HCT116 (cell line): Measurements from ENCODE around the gene SLC46A3. TPM values are rescaled to one million over a fixed set of nuclear protein-coding genes. Genes with fewer than 3 reads are reported as not detected.

Experiments
- ATAC-seq: fragments of 200-7000 bp; cut with Tn5 transposase; 2 replicates; pipeline ENCODE4 v1.9.1; 2020; ENCODE audit warnings: mild to moderate bottlenecking, moderate library complexity
- BruUV-seq: library from RNA; stranded (reverse); fragments of 400-500 nt; replicated peaks from 2 replicates; lab custom pipeline; 2021; lab: Mats Ljungman, UMichigan
- CTCF ChIA-PET: fragments of 300-600 bp; sonication (Branson Sonifier 250); formaldehyde crosslinking; loops from one replicate; lab custom pipeline; 2021; ENCODE audit warnings: antibody characterized with exemption; lab: Charles Lee
- POLR2A ChIA-PET: fragments of 300-600, 350-600 bp; sonication (Branson Sonifier 250); formaldehyde crosslinking; loops from one replicate; lab custom pipeline; 2021; ENCODE audit warnings: antibody characterized with exemption; lab: Charles Lee
- RAD21 ChIA-PET, 2 experiments: fragments of 300-600 bp; sonication (Branson Sonifier 250); formaldehyde crosslinking; loops; one replicate each; lab custom pipeline; 2023; ENCODE audit warnings: low total read pairs in 2 of 2; ENCODE audit not compliant: uncharacterized antibody in 2 of 2, unreplicated experiment in 2 of 2, low non-redundant PET in 1 of 2; lab: Charles Lee
- DNase-seq: peaks from one replicate; pipeline ENCODE4 v3.0.0-alpha.2; 2010; ENCODE audit warnings: low read depth, low spot score
- H2AFZ ChIP-seq: fragments of 200-600 bp; shearing (Covaris generic), sonication (generic); 2 replicates; pipeline ENCODE4 v1.6.1; 2017; ENCODE audit warnings: low read depth, mixed run types, mixed read lengths, antibody characterized with exemption, low read length; ENCODE audit not compliant: poor library complexity, severe bottlenecking
- H3K27ac ChIP-seq: 2 replicates; pipeline ENCODE4 v1.5.1; 2012; ENCODE audit warnings: low read depth, low read length
- H3K27me3 ChIP-seq: fragments of 200-600 bp; sonication (generic); 2 replicates; pipeline ENCODE4 v1.6.1; 2016; ENCODE audit warnings: mixed run types, low read length, mixed read lengths; ENCODE audit not compliant: insufficient read depth
- H3K36me3 ChIP-seq, 2 experiments: fragments of 200-500 bp in 1 of 2; fragments of 200-600 bp in 1 of 2; sonication (Bioruptor generic) in 1 of 2; sonication (generic) in 1 of 2; 2 replicates each; pipeline versions ENCODE4 v1.5.1 to v1.6.1; 2014 to 2016; ENCODE audit warnings: low read length in 2 of 2, inconsistent platforms in 1 of 2, mixed read lengths in 1 of 2, mixed run types in 1 of 2; ENCODE audit not compliant: insufficient read depth in 2 of 2, control insufficient read depth in 1 of 2
- H3K4me1 ChIP-seq, 2 experiments: fragments of 200-600 bp in 1 of 2; sonication (generic) in 1 of 2; 2 replicates each; pipeline versions ENCODE4 v1.5.1 to v1.6.1; 2012 to 2017; ENCODE audit warnings: low read length in 2 of 2, inconsistent platforms in 1 of 2, mild to moderate bottlenecking in 1 of 2, mixed read lengths in 1 of 2, mixed run types in 1 of 2, moderate library complexity in 1 of 2; ENCODE audit not compliant: insufficient read depth in 2 of 2, control insufficient read depth in 1 of 2
- H3K4me2 ChIP-seq: fragments of 200-600 bp; sonication (generic); 2 replicates; pipeline ENCODE4 v1.6.1; 2017; ENCODE audit warnings: mixed run types, low read length, mixed read lengths
- H3K4me3 ChIP-seq, 2 experiments: fragments of 200-600 bp in 1 of 2; sonication (generic) in 1 of 2; replicated peaks in 1 of 2; 2 replicates each; pipeline ENCODE4 v1.5.1; 2011 to 2016; ENCODE audit warnings: low read length in 2 of 2, control low read depth in 1 of 2, low read depth in 1 of 2, mild to moderate bottlenecking in 1 of 2, mixed read lengths in 1 of 2, mixed run types in 1 of 2
- H3K79me2 ChIP-seq: fragments of 200-600 bp; sonication (generic); 2 replicates; pipeline ENCODE4 v1.6.1; 2017; ENCODE audit warnings: mild to moderate bottlenecking, mixed run types, low read length, moderate library complexity, mixed read lengths; ENCODE audit not compliant: insufficient read depth
- H3K9ac ChIP-seq: fragments of 200-600 bp; sonication (generic); 2 replicates; pipeline ENCODE4 v1.6.1; 2016; ENCODE audit warnings: low read length, mixed read lengths
- H3K9me2 ChIP-seq: fragments of 200-600 bp; sonication (generic), shearing (Covaris generic); 2 replicates; pipeline ENCODE4 v1.6.1; 2017; ENCODE audit warnings: mixed run types, mild to moderate bottlenecking, moderate library complexity; ENCODE audit not compliant: insufficient read depth
- H3K9me3 ChIP-seq, 2 experiments: fragments of 200-500 bp in 1 of 2; fragments of 200-600 bp in 1 of 2; sonication (Bioruptor generic) in 1 of 2; sonication (generic) in 1 of 2; 2 replicates each; pipeline ENCODE4 v1.6.1; 2014 to 2017; ENCODE audit warnings: low read length in 2 of 2, mixed read lengths in 2 of 2, inconsistent platforms in 1 of 2, low read depth in 1 of 2, mild to moderate bottlenecking in 1 of 2, mixed run types in 1 of 2, moderate library complexity in 1 of 2; ENCODE audit not compliant: control insufficient read depth in 1 of 2, insufficient read depth in 1 of 2
- H4K20me1 ChIP-seq: fragments of 200-600 bp; sonication (generic), shearing (Covaris generic); 2 replicates; pipeline ENCODE4 v1.6.1; 2017; ENCODE audit warnings: mixed run types, mild to moderate bottlenecking, moderate library complexity; ENCODE audit not compliant: insufficient read depth
- EGR1 ChIP-seq: IDR thresholded peaks from 2 replicates; pipeline ENCODE4 v1.6.1; 2012; ENCODE audit warnings: low read depth
- ELF1 ChIP-seq: IDR thresholded peaks from 2 replicates; pipeline ENCODE4 v1.6.1; 2012; ENCODE audit warnings: low read depth, borderline replicate concordance
- POLR2A ChIP-seq: IDR thresholded peaks from 2 replicates; pipeline ENCODE4 v1.7.0; 2011; ENCODE audit warnings: borderline replicate concordance; ENCODE audit not compliant: insufficient read depth, insufficient read length; ENCODE audit errors: extremely low read depth
- RAD21 ChIP-seq: IDR thresholded peaks from 2 replicates; pipeline ENCODE4 v1.6.1; 2012; ENCODE audit warnings: low read depth, mild to moderate bottlenecking
- SRF ChIP-seq: IDR thresholded peaks from 2 replicates; pipeline ENCODE4 v1.6.1; 2012; ENCODE audit warnings: low read depth
- TCF7L2 ChIP-seq: IDR thresholded peaks from 2 replicates; pipeline ENCODE4 v1.7.0; 2011; ENCODE audit warnings: borderline replicate concordance, inconsistent platforms; ENCODE audit not compliant: insufficient read depth, insufficient read length; ENCODE audit errors: extremely low read depth
- YY1 ChIP-seq: IDR thresholded peaks from 2 replicates; pipeline ENCODE4 v1.6.1; 2011; ENCODE audit warnings: low read length, low read depth, moderate library complexity, mild to moderate bottlenecking; ENCODE audit not compliant: insufficient replicate concordance; ENCODE audit errors: extremely low read depth
- ZNF274 ChIP-seq: fragments of 200-500 bp; sonication (Bioruptor generic); IDR thresholded peaks from 2 replicates; pipeline ENCODE4 v1.6.1; 2014; ENCODE audit warnings: mild to moderate bottlenecking, low read depth, low read length, inconsistent platforms
- intact Hi-C: fragments of 100-400 bp; cut with micrococcal nuclease; formaldehyde crosslinking; loops from 2 replicates; pipeline ENCODE4 v1.10.0; 2022
- total RNA-seq: library from RNA; stranded (reverse); gene quantifications from one replicate; pipeline ENCODE4 v1.2.1, GENCODE V29; 2021; ENCODE audit not compliant: unreplicated experiment
- TF ChIP-seq, protein P1 (sequence below): IDR thresholded peaks from 2 replicates; pipeline ENCODE4 v1.6.1; 2012; ENCODE audit warnings: low read depth
- TF ChIP-seq, protein P2 (sequence below): IDR thresholded peaks from 2 replicates; pipeline ENCODE4 v1.6.1; 2012
- TF ChIP-seq, protein P3 (sequence below): IDR thresholded peaks from 2 replicates; pipeline ENCODE4 v1.6.1; 2011; ENCODE audit warnings: mild to moderate bottlenecking, low read length, moderate library complexity; ENCODE audit not compliant: insufficient replicate concordance; ENCODE audit errors: extremely low read depth
- TF ChIP-seq, protein P4 (sequence below): IDR thresholded peaks from 2 replicates; pipeline ENCODE4 v1.6.1; 2012

The SLC46A3 gene
- total RNA-seq, 1 experiment from 2014 or later = 0.93 TPM

DNA sequence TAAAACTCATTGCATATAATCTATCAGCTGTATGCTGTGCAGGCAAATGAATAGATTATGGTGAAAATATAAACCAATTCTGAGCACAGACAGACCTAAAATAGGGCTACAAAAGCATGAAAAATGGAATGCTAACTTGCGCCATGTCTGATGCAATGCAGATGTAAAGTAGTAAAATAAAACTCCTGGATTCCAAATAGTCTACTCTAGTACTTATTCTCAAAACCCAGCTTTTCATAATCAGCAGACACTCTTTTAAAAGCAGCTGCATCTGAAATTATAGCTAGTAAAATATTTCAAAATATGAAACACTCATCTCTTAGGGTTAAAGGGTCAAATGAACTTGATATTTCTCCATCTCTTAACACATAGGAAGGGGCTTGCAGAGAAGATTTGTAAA, 64.5 kb downstream of the SLC46A3 start (continued):
- TF ChIP-seq, protein P1, sequence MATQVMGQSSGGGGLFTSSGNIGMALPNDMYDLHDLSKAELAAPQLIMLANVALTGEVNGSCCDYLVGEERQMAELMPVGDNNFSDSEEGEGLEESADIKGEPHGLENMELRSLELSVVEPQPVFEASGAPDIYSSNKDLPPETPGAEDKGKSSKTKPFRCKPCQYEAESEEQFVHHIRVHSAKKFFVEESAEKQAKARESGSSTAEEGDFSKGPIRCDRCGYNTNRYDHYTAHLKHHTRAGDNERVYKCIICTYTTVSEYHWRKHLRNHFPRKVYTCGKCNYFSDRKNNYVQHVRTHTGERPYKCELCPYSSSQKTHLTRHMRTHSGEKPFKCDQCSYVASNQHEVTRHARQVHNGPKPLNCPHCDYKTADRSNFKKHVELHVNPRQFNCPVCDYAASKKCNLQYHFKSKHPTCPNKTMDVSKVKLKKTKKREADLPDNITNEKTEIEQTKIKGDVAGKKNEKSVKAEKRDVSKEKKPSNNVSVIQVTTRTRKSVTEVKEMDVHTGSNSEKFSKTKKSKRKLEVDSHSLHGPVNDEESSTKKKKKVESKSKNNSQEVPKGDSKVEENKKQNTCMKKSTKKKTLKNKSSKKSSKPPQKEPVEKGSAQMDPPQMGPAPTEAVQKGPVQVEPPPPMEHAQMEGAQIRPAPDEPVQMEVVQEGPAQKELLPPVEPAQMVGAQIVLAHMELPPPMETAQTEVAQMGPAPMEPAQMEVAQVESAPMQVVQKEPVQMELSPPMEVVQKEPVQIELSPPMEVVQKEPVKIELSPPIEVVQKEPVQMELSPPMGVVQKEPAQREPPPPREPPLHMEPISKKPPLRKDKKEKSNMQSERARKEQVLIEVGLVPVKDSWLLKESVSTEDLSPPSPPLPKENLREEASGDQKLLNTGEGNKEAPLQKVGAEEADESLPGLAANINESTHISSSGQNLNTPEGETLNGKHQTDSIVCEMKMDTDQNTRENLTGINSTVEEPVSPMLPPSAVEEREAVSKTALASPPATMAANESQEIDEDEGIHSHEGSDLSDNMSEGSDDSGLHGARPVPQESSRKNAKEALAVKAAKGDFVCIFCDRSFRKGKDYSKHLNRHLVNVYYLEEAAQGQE = no peak

DNA sequence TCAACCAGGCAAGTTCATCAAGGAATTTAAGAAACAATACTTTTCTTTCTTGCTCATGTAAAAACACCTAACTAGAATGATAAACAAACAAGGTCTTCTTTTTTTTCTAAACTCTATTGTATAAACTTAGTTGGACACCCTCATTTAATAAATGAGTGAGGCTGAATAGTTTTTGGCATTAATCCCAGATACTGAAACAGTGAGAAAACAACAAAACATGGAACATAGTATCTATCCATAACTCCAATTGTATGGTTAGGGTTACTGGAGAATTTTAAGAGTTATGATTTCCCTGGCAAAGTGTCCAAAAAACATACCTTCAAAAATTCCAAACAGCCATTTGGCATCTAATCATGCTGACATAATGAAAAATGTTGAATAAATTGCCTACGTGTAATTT, 65.7 kb downstream of the SLC46A3 start:
- ChIA-PET RAD21 (no interaction called here), CTCF (no interaction called here), POLR2A (no interaction called here)
- Histone ChIP-seq H3K4me3 (no peak overlapping the region), H3K9me2 (no peaks in the 10 kb centered on the region), H3K27me3 (no peaks in the 10 kb centered on the region), H3K4me1 (peaks cover 6 to 16% of the 10 kb centered on the region in 2 experiments; a peak in 3 of 4 replicates), H3K79me2 (peaks cover 31% of the 10 kb centered on the region), H3K36me3 (no peaks in the 10 kb centered on the region), H3K4me2 (no peak overlapping the region), H3K9me3 (no peaks in the 10 kb centered on the region), H2AFZ (no peak overlapping the region), H3K9ac (no peak overlapping the region), H3K27ac (no peak overlapping the region), H4K20me1 (no peaks in the 10 kb centered on the region)
- intact Hi-C loops = no loop called here
- DNase-seq (no peak), ATAC-seq (no peak)
- BruUV-seq = no TSS peak
- TF ChIP-seq, protein P2, sequence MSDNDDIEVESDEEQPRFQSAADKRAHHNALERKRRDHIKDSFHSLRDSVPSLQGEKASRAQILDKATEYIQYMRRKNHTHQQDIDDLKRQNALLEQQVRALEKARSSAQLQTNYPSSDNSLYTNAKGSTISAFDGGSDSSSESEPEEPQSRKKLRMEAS = no peak
- TF ChIP-seq, protein P3, sequence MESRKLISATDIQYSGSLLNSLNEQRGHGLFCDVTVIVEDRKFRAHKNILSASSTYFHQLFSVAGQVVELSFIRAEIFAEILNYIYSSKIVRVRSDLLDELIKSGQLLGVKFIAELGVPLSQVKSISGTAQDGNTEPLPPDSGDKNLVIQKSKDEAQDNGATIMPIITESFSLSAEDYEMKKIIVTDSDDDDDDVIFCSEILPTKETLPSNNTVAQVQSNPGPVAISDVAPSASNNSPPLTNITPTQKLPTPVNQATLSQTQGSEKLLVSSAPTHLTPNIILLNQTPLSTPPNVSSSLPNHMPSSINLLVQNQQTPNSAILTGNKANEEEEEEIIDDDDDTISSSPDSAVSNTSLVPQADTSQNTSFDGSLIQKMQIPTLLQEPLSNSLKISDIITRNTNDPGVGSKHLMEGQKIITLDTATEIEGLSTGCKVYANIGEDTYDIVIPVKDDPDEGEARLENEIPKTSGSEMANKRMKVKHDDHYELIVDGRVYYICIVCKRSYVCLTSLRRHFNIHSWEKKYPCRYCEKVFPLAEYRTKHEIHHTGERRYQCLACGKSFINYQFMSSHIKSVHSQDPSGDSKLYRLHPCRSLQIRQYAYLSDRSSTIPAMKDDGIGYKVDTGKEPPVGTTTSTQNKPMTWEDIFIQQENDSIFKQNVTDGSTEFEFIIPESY = no peak
- TF ChIP-seq EGR1 (no peak), POLR2A (no peak), SRF (no peak), ZNF274 (no peak), RAD21 (no peak), ELF1 (no peak), YY1 (no peak), TCF7L2 (no peak)
- TF ChIP-seq, protein P1 = no peak
- TF ChIP-seq, protein P4, sequence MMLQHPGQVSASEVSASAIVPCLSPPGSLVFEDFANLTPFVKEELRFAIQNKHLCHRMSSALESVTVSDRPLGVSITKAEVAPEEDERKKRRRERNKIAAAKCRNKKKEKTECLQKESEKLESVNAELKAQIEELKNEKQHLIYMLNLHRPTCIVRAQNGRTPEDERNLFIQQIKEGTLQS = no peak
